ENCODE results near the gene GAMT. TPM values are rescaled to one million over a fixed set of nuclear protein-coding genes. Genes with fewer than 3 reads are reported as not detected.
A peak's percentile ranks its signal among the peaks of the same experiment; 100 is the strongest.

Gene GAMT
- total and polyA plus RNA-seq, 2 donors (not counting 3 experiments of a cell fraction or from before 2014, with no cell fraction given) = 22.1 to 36.9 TPM

DNA sequence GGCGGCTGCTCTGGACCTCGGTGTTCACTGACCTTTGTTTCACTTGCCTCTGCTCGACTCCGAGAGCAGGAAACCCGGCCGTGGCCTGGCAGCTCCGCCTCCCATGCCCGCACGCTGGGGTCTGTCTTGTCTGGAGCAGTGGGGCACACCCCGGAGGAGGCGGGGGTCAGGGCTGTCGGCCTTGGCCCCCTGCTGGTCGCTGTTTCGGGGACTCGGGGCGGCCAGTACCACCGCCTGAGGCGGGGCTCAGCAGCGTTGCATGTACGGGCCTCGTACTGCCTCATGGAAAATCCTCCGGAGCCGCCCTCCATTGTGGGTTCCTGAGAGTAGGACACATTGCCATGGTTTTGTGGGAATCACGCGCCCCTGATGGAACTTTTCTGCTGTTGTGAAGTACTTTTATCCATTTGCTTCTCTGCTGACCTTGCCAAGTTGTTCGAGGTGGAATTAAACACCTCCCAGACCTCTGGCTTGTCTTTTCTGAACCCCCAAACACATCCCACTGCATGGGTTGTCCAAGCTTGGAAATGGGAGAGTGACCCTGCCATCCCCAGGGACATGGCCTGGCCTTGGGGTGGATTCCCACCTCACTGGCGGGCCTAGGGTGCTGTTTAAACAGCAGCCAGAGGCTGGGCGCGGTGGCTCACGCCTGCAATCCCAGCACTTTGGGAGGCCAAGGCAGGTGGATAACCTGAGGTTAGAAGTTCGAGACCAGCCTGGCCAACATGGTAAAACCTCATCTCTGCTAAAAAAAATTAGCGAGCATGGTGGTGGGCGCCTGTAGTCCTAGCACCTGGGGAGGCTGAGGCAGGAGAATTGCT, 23.2 kb downstream of the GAMT start:
- Histone ChIP-seq H3K4me2 (ENCODE audit: insufficient read depth, low read length) (no peak overlapping the region), H3K9me1 (replicated peaks; ENCODE audit: control insufficient read depth, extremely low read depth, insufficient read depth, low read length) (no peaks in the 10 kb centered on the region), H3K9ac (replicated peaks; ENCODE audit: extremely low read depth, insufficient read depth, low read length) (no peak overlapping the region), H3K9me3 (replicated peaks; ENCODE audit: control insufficient read depth, insufficient read depth, low read length) (no peaks in the 10 kb centered on the region), H3K27ac (ENCODE audit: insufficient read depth, low read depth, low read length) (no peak overlapping the region), H3K27me3 (ENCODE audit: control insufficient read depth in 2 of 2, insufficient read depth in 2 of 2, low read length in 2 of 2) (no peaks in the 10 kb centered on the region), H3K36me3 (ENCODE audit: control insufficient read depth in 2 of 2, extremely low read depth in 1 of 2, insufficient read depth in 2 of 2, low read length in 2 of 2) (peaks cover 0 to 16% of the 10 kb centered on the region in 2 experiments), H4K20me1 (replicated peaks; ENCODE audit: control insufficient read depth, extremely low read depth, insufficient read depth, low read length) (no peaks in the 10 kb centered on the region), H2AFZ (ENCODE audit: low read depth, low read length) (no peak overlapping the region), H3K4me1 (ENCODE audit: control insufficient read depth, extremely low read depth, insufficient read depth, low read length) (no peaks in the 10 kb centered on the region), H3K79me2 (ENCODE audit: control insufficient read depth, insufficient read depth, low read length) (no peaks in the 10 kb centered on the region), H3K4me3 (replicated peaks in 1 of 3; ENCODE audit: insufficient read depth in 1 of 3, low read depth in 1 of 3, low read length in 3 of 3) (no peak overlapping the region)
- ChIA-PET CTCF (no interaction called here), POLR2A (no interaction called here)
- no TSS peak for BruUV-seq (replicated peaks)
- intact Hi-C loops (cut with micrococcal nuclease) = no loop called here
- no peak for FAIRE-seq
- TF ChIP-seq FOS (IDR thresholded peaks at IDR 0.05; ENCODE audit: borderline replicate concordance, insufficient read depth, low read length) (no peak), POLR2AphosphoS5 (IDR thresholded peaks at IDR 0.05; ENCODE audit: insufficient read depth, low read depth, low read length) (no peak)
- TF ChIP-seq, protein P1, sequence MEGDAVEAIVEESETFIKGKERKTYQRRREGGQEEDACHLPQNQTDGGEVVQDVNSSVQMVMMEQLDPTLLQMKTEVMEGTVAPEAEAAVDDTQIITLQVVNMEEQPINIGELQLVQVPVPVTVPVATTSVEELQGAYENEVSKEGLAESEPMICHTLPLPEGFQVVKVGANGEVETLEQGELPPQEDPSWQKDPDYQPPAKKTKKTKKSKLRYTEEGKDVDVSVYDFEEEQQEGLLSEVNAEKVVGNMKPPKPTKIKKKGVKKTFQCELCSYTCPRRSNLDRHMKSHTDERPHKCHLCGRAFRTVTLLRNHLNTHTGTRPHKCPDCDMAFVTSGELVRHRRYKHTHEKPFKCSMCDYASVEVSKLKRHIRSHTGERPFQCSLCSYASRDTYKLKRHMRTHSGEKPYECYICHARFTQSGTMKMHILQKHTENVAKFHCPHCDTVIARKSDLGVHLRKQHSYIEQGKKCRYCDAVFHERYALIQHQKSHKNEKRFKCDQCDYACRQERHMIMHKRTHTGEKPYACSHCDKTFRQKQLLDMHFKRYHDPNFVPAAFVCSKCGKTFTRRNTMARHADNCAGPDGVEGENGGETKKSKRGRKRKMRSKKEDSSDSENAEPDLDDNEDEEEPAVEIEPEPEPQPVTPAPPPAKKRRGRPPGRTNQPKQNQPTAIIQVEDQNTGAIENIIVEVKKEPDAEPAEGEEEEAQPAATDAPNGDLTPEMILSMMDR (IDR thresholded peaks at IDR 0.05; ENCODE audit: extremely low read depth in 1 of 2, insufficient read depth in 1 of 2, low read depth in 1 of 2, low read length in 2 of 2) = peak in 1 of 2 donors; percentile 31
- dilution Hi-C loops (cut with MboI; ENCODE audit: extremely low pct_ligation_motif_present, low sequenced_read_pairs) = no loop called here
- DNase-seq (ENCODE audit: low read depth, low spot score) = no peak
